Activated CD4-positive, alpha-beta T cell treated with anti-CD3 and anti-CD28 coated beads for 36 hours (primary cell): ENCODE results near the gene DNM3. TPM values are rescaled to one million over a fixed set of nuclear protein-coding genes. Genes with fewer than 3 reads are reported as not detected.
"Not testable (repeated sequence)": the region's sequence is repeated elsewhere in the genome, so short reads cannot be mapped to it uniquely, and the experiment has no call there.

Source experiments
- ATAC-seq: fragments of 200-7000 bp; cut with Tn5 transposase; one replicate; pipeline ENCODE4 v1.10.0; 2021; ENCODE audit warnings: mild to moderate bottlenecking, moderate library complexity
- CTCF ChIA-PET: fragments of 350-600 bp; sonication (Branson Sonifier 250); formaldehyde crosslinking; loops from one replicate; lab custom pipeline; 2021; ENCODE audit warnings: antibody characterized with exemption; lab: Charles Lee
- POLR2A ChIA-PET: fragments of 350-600 bp; sonication (Branson Sonifier 250); formaldehyde crosslinking; loops from one replicate; lab custom pipeline; 2021; ENCODE audit warnings: antibody characterized with exemption, inconsistent platforms; lab: Charles Lee
- DNase-seq: peaks from one replicate; pipeline ENCODE4 v3.0.0-alpha.2; 2020
- H3K27ac Mint-ChIP-seq: one replicate; pipeline ENCODE4 v1.8.0; 2021; ENCODE audit warnings: mixed read lengths
- H3K27me3 Mint-ChIP-seq: one replicate; pipeline ENCODE4 v1.8.0; 2021; ENCODE audit warnings: mixed read lengths
- H3K36me3 Mint-ChIP-seq: one replicate; pipeline ENCODE4 v1.8.0; 2021; ENCODE audit warnings: low read depth, mixed read lengths
- H3K4me1 Mint-ChIP-seq: one replicate; pipeline ENCODE4 v1.8.0; 2021; ENCODE audit warnings: mixed read lengths
- H3K4me3 Mint-ChIP-seq: one replicate; pipeline ENCODE4 v1.8.0; 2021; ENCODE audit warnings: mild to moderate bottlenecking, moderate library complexity, mixed read lengths
- H3K9me3 Mint-ChIP-seq: one replicate; pipeline ENCODE4 v1.8.0; 2021; ENCODE audit warnings: low read depth, mixed read lengths
- intact Hi-C, 2 experiments: fragments of 100-400 bp; cut with DNase I in 1 of 2; cut with micrococcal nuclease in 1 of 2; formaldehyde crosslinking; loops; one replicate each; pipeline versions ENCODE4 v1.14.2 to v1.15.1; 2022 to 2024; cut with DNase I, micrococcal nuclease
- total RNA-seq, 2 experiments: library from RNA; stranded (reverse); gene quantifications; one replicate each; pipeline ENCODE4 v1.2.3, GENCODE V29; 2021

DNM3 gene
- total RNA-seq, 2 experiments from 2014 or later, result 1.1 to 1.4 TPM

DNA sequence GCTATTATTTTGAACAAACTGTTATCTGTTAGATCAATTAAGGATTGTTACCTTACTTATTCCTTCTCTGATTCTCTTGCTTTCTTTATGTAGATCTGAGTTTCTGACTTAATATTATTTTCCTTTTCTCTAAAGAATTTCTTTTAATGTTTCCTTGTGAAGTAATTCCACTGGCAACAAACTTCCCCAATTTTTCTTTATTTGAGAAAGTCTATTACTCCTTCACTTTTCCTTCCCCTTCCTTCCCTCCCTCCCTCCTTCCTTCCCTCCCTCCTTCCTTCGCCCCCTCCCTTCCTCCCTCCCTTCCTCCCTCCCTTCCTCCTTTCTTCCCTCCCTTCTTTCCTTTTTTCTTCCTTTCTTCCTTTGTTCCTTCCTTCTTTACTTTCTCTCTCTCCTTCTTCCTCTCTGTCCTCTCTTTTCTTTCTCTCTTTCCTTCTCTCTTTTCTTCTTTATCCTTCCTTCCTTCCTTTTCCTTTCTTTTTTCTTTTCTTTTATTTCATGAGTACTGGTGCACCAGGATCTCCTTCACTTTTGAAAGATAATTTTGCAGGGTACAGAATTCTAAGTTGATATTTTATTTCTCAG, 177.5 kb downstream of the DNM3 start:
- ChIA-PET CTCF (interaction anchor here (1.6 kb wide), 1 partner anchor 16 kb away, joined by 5 read pairs; no protein-coding TSS in a partner anchor), POLR2A (no interaction called here)
- Mint-ChIP-seq H3K4me3 (no peak overlapping the region), H3K36me3 (no peaks in the 10 kb centered on the region), H3K27me3 (peaks cover 8% of the 10 kb centered on the region), H3K4me1 (no peaks in the 10 kb centered on the region), H3K9me3 (peaks cover 5% of the 10 kb centered on the region), H3K27ac (no peak overlapping the region)
- intact Hi-C loops, result loop anchor here in 1 of 2 experiments (10.0 kb wide), 1 partner anchor 1334 kb away; no protein-coding TSS in a partner anchor
- DNase-seq (no peak), ATAC-seq (no peak)

DNA sequence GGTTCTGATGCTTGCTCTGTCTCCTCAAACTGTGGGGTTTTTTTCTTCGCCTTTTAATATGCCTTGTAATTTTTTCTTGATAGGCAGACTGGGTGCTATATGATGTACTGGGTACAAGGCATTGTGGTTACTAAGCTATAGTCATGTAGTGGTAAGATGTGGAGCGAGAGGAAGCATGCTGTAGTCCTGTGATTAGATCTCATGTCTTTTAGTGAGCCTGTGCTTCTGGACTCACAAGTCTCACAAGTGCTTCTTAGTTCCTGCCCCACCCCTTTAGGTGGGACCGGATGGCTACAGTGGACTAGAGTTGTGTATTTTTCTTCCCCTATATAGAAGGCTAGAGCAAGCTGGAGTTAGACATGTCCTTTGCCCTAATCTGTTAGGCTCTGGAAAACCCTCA, 178.7 kb downstream of the DNM3 start:
- Mint-ChIP-seq H3K27ac (no peak overlapping the region), H3K4me1 (no peaks in the 10 kb centered on the region), H3K4me3 (no peak overlapping the region), H3K36me3 (no peaks in the 10 kb centered on the region), H3K27me3 (peaks cover 8% of the 10 kb centered on the region), H3K9me3 (peaks cover 4% of the 10 kb centered on the region)
- intact Hi-C loops, result loop anchor here in 1 of 2 experiments (10.0 kb wide), 1 partner anchor 1335 kb away; no protein-coding TSS in a partner anchor
- no peak for DNase-seq
- POLR2A ChIA-PET, result no interaction called here
- CTCF ChIA-PET, result interaction anchor here (0.6 to 1.6 kb wide), 2 partner anchors 17 to 303 kb away, joined by 3 to 5 read pairs; no protein-coding TSS in a partner anchor
- no peak for ATAC-seq

- Mint-ChIP-seq H3K4me1 (no peaks in the 10 kb centered on the region), H3K4me3 (no peak overlapping the region), H3K36me3 (no peaks in the 10 kb centered on the region), H3K27me3 (peaks cover 6% of the 10 kb centered on the region), H3K9me3 (no peaks in the 10 kb centered on the region), H3K27ac (no peak overlapping the region)
- ATAC-seq (no peak), DNase-seq (no peak)
- intact Hi-C loops, result no loop called here
- CTCF ChIA-PET, result no interaction called here
- POLR2A ChIA-PET, result no interaction called here
Measured at GRCh38 chr1:172024516-172024915, 183.2 kb downstream of the DNM3 start.

- DNase-seq, H3K36me3 Mint-ChIP-seq, H3K4me3 Mint-ChIP-seq, CTCF ChIA-PET, POLR2A ChIA-PET, H3K4me1 Mint-ChIP-seq, H3K27me3 Mint-ChIP-seq, H3K27ac Mint-ChIP-seq, intact Hi-C loops, H3K9me3 Mint-ChIP-seq, ATAC-seq: not testable (repeated sequence)
Measured at GRCh38 chr1:172024944-172025738, 183.8 kb downstream of the DNM3 start.

DNA sequence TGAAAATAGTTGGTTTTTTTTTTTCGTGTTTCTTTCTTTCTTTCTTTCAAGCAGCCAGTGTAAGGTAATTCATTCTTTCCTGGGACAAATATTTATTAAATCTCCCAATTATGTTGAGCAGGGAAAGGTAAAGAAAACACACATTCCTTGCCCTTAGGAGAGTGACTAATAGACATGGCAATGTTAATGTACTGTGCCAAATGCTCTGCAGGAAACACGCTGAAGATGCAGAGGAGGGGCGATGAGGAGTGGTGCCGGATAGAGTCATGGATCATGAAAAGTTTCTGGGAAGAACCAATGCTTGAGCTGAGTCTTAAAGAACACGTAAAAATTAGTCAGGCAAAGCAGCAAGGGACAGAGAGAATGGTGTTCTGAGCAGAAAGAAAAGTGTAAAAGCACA, 199.2 kb downstream of the DNM3 start:
- Mint-ChIP-seq H3K4me1 (peaks cover 13% of the 10 kb centered on the region), H3K4me3 (no peak overlapping the region), H3K27me3 (no peaks in the 10 kb centered on the region), H3K27ac (no peak overlapping the region), H3K36me3 (no peaks in the 10 kb centered on the region), H3K9me3 (peaks cover 2% of the 10 kb centered on the region)
- ChIA-PET POLR2A (no interaction called here), CTCF (interaction anchor here (0.8 kb wide), 1 partner anchor 13 kb away, joined by 3 read pairs; no protein-coding TSS in a partner anchor)
- no peak for ATAC-seq
- no peak for DNase-seq
- intact Hi-C loops, result no loop called here

GRCh38 chr1:172041102-172041501, 199.8 kb downstream of the DNM3 start:
- Mint-ChIP-seq H3K4me1 (peaks cover 13% of the 10 kb centered on the region), H3K27me3 (no peaks in the 10 kb centered on the region), H3K27ac (no peak overlapping the region), H3K9me3 (peaks cover 2% of the 10 kb centered on the region), H3K4me3 (no peak overlapping the region), H3K36me3 (no peaks in the 10 kb centered on the region)
- ChIA-PET POLR2A (no interaction called here), CTCF (no interaction called here)
- DNase-seq, result no peak
- no peak for ATAC-seq
- intact Hi-C loops, result no loop called here

DNA sequence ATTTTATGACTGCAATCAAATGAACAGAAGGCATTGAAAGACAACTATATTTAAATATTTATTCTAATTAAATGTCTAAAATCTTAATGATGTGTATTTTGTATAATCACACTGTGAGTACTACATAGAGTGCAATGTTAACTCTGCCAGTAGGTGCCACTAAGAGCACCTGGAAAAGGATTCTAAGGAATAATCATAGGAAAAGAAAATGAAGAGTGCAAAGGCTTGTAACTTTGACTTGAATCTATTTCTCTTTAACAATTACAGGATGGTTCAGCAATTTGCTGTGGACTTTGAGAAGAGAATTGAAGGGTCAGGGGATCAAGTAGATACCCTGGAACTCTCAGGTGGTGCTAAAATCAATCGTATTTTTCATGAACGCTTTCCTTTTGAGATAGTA, 200.4 kb downstream of the DNM3 start:
- Mint-ChIP-seq H3K27ac (no peak overlapping the region), H3K27me3 (no peaks in the 10 kb centered on the region), H3K9me3 (peaks cover 2% of the 10 kb centered on the region), H3K4me1 (peaks cover 13% of the 10 kb centered on the region), H3K4me3 (no peak overlapping the region), H3K36me3 (no peaks in the 10 kb centered on the region)
- intact Hi-C loops, result no loop called here
- ChIA-PET CTCF (no interaction called here), POLR2A (no interaction called here)
- no peak for DNase-seq
- ATAC-seq, result no peak

DNA sequence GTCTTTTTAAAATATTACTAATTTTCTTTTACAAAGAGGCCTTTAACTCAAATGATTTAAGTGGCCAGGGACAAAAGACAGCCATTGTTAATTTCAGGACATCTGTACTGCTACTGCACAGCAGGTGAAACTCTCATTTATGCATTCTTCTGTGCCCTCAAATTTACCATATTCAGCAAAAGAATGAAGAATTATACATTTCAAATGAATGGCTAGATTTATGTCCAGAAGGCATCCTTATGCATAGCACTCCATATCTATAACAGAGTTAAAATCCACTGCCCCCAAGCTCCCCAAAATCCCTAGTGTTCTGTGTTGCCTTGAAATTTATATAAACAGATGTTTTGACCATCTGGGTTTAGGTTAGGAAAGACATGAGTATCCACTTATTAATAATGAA, 202.6 kb downstream of the DNM3 start:
- DNase-seq, result no peak
- CTCF ChIA-PET, result interaction anchor here (0.7 to 1.7 kb wide), 2 partner anchors 21 to 200 kb away, joined by 3 to 6 read pairs; no protein-coding TSS in a partner anchor
- no peak for ATAC-seq
- Mint-ChIP-seq H3K27me3 (no peaks in the 10 kb centered on the region), H3K4me1 (peaks cover 13% of the 10 kb centered on the region), H3K9me3 (peaks cover 2% of the 10 kb centered on the region), H3K27ac (no peak overlapping the region), H3K4me3 (no peak overlapping the region), H3K36me3 (no peaks in the 10 kb centered on the region)
- POLR2A ChIA-PET, result no interaction called here
- intact Hi-C loops, result no loop called here

DNA sequence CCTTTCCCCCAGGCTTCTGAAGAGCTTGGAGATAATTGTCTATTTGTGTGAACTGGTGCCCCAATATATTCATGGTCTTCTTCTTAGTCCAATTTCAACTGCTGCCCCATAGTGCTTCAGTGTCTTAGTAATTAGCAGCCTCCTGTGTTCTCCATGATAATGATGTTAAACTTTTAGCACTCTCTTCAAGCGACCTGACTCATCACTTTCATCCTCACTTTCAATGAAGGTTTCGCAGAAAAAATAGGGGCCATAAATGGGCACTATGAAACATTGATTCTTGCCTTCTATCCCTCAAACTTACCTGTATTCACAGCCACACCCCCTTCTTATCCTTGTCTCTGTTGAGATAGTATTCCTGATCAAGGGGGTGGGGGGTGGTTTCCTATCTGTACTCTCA, 210.6 kb downstream of the DNM3 start:
- ChIA-PET CTCF (interaction anchor here (1.0 kb wide), 1 partner anchor 18 kb away, joined by 3 read pairs; no protein-coding TSS in a partner anchor), POLR2A (no interaction called here)
- H3K27me3 Mint-ChIP-seq, result no peaks in the 10 kb centered on the region
- H3K27ac Mint-ChIP-seq, result no peak overlapping the region
- H3K4me1 Mint-ChIP-seq, result no peaks in the 10 kb centered on the region
- H3K4me3 Mint-ChIP-seq, result no peak overlapping the region
- intact Hi-C loops, result no loop called here
- peaks cover 2% of the 10 kb centered on the region for H3K36me3 Mint-ChIP-seq
- DNase-seq (no peak), ATAC-seq (no peak)
- H3K9me3 Mint-ChIP-seq, result no peaks in the 10 kb centered on the region

DNA sequence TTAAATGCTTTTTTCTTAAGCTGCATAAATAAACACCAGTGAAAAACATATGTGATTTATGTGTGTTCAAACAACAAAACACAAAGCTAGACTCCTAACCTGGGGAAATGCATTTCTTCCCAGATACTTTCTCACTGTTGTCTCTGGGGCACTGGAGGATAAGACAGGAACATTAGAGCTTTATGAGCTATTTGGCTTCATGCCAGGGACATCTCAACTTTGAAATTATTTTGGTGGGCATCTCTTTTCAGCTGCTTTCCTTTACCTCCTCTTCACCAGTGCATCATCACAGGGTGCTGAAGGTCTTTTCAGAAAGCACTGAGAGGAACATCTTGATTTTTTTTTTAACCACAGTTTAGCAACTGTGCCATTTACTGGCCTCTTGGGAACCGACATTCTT, 212.9 kb downstream of the DNM3 start:
- Mint-ChIP-seq H3K36me3 (peaks cover 2% of the 10 kb centered on the region), H3K4me3 (no peak overlapping the region), H3K27ac (no peak overlapping the region), H3K27me3 (no peaks in the 10 kb centered on the region), H3K4me1 (no peaks in the 10 kb centered on the region), H3K9me3 (no peaks in the 10 kb centered on the region)
- POLR2A ChIA-PET, result no interaction called here
- intact Hi-C loops, result no loop called here
- CTCF ChIA-PET, result interaction anchor here (0.7 to 1.9 kb wide), 3 partner anchors 19 to 70 kb away, joined by 3 to 4 read pairs (median 4); no protein-coding TSS in a partner anchor
- DNase-seq (no peak), ATAC-seq (no peak)

GRCh38 chr1:172055816-172056419, 214.6 kb downstream of the DNM3 start:
- ATAC-seq, H3K36me3 Mint-ChIP-seq, H3K4me1 Mint-ChIP-seq, CTCF ChIA-PET, H3K4me3 Mint-ChIP-seq, POLR2A ChIA-PET, H3K9me3 Mint-ChIP-seq, DNase-seq, H3K27me3 Mint-ChIP-seq, H3K27ac Mint-ChIP-seq, intact Hi-C loops: not testable (repeated sequence)
